ENCODE measurements around the gene CHMP4B. TPM values are rescaled to one million over a fixed set of nuclear protein-coding genes. Genes with fewer than 3 reads are reported as not detected.

CHMP4B gene
- polyA plus RNA-seq, 2 of the 4 experiments (the other 2 are of a cell fraction), result 81.3 to 104 TPM

DNA sequence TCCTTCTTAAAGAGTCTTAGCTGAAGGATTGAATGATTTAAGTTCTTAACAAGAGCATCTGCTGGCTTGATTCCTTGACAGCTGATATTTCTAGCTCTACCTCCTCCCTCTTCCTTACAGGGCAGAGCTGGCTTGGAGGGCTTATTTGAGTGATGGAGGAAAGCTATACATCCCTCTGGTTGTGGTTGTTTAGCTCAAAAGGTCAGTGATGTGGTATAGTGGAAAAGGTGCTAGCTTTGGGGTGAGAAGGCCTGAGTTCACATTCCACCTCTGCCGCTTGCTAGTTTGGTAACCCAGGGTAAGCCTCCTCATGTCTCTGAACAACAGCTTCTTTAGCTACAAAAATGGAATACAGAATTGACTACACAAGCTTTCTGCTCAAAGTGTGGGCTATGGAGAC, 8.3 kb downstream of the CHMP4B start:
- H3K9me3 ChIP-seq, result no peaks in the 10 kb centered on the region
- FAIRE-seq, result no peak
- H3K4me1 ChIP-seq, result peaks cover 6% of the 10 kb centered on the region; the same call in 2 of the 3 replicates
- 96% methylated on average over 1 of the region's 1 CpG for WGBS (ENCODE audit: missing lambda C conversion rate)
- H3K4me2 ChIP-seq, result no peak overlapping the region
- no peak for TF ChIP-seq CBX8 (IDR thresholded peaks at IDR 0.05)
- TF ChIP-seq, protein P1, sequence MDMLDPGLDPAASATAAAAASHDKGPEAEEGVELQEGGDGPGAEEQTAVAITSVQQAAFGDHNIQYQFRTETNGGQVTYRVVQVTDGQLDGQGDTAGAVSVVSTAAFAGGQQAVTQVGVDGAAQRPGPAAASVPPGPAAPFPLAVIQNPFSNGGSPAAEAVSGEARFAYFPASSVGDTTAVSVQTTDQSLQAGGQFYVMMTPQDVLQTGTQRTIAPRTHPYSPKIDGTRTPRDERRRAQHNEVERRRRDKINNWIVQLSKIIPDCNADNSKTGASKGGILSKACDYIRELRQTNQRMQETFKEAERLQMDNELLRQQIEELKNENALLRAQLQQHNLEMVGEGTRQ (IDR thresholded peaks at IDR 0.05), result no peak
- no peak for TF ChIP-seq KDM5A (IDR thresholded peaks at IDR 0.05)
- TF ChIP-seq RCOR1 (IDR thresholded peaks at IDR 0.05; ENCODE audit: low read depth, low read length), result no peak
- no peak for TF ChIP-seq POLR2AphosphoS2 (conservative IDR thresholded peaks at IDR 0.05; ENCODE audit: low read length)
- no peak for TF ChIP-seq RAD21 (conservative IDR thresholded peaks at IDR 0.05 in 1 of 2, IDR thresholded peaks at IDR 0.05 in 1 of 2)
- TF ChIP-seq TFCP2L1 (CRISPR knock-in tag; IDR thresholded peaks at IDR 0.05), result no peak
- TF ChIP-seq CHD2 (IDR thresholded peaks at IDR 0.05; ENCODE audit: low read length, partially characterized antibody), result no peak
- TF ChIP-seq HEYL (CRISPR knock-in tag; IDR thresholded peaks at IDR 0.05), result no peak
- no peak for TF ChIP-seq HOXB5 (CRISPR knock-in tag; IDR thresholded peaks at IDR 0.05)
- TF ChIP-seq CHD4 (IDR thresholded peaks at IDR 0.05; ENCODE audit: borderline replicate concordance), result no peak
- TF ChIP-seq ZSCAN20 (CRISPR knock-in tag; IDR thresholded peaks at IDR 0.05), result no peak
- TF ChIP-seq HMGXB4 (CRISPR knock-in tag; IDR thresholded peaks at IDR 0.05; ENCODE audit: borderline replicate concordance), result no peak
- TF ChIP-seq EP300 (IDR thresholded peaks at IDR 0.05), result no peak
- no peak for TF ChIP-seq HOXA7 (CRISPR knock-in tag; IDR thresholded peaks at IDR 0.05)
- TF ChIP-seq FOSB (CRISPR knock-in tag; IDR thresholded peaks at IDR 0.05), result no peak
- no peak for TF ChIP-seq NPAS2 (CRISPR knock-in tag; IDR thresholded peaks at IDR 0.05; ENCODE audit: borderline replicate concordance)
- TF ChIP-seq RFX5 (IDR thresholded peaks at IDR 0.05), result no peak
- no peak for TF ChIP-seq CBX2 (IDR thresholded peaks at IDR 0.05; ENCODE audit: borderline replicate concordance, low read depth)
- TF ChIP-seq NFE2L2 (conservative IDR thresholded peaks at IDR 0.05; ENCODE audit: low read length), result no peak
- ChIA-PET POLR2A (no interaction called here), CTCF (interaction anchor here (0.9 kb wide), 1 partner anchor 27 kb away, joined by 3 read pairs; no protein-coding TSS in a partner anchor)
- no peak overlapping the region for H3K27ac ChIP-seq
- ATAC-seq, result no peak
- H3K4me3 ChIP-seq, result no peak overlapping the region
- DNase-seq (ENCODE audit: low read depth in 1 of 2, low spot score in 1 of 2), result no peak

DNA sequence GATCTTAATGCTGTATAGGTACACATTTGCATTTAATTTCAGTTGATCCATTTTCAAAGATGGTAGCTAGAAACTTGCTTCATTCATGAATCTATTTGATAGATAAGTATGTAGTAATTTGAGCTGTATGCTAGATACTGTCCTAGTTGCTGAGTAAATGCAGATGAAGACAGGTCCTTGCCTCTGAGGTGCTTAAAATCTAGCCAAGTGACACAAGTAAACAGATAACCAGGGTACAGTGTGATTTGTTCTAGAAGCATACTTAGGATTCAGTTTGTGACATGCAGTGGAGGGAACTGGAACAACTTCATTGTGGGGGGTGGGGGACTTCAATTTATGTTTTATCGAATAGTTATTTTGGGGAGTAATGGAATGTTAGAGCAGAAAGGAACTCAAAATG, 9.2 kb downstream of the CHMP4B start:
- Histone ChIP-seq H3K9me3 (no peaks in the 10 kb centered on the region), H3K4me3 (no peak overlapping the region), H3K27ac (no peak overlapping the region), H3K4me2 (no peak overlapping the region), H3K4me1 (peaks cover 14% of the 10 kb centered on the region)
- CTCF ChIA-PET, result interaction anchor here (0.6 to 1.1 kb wide), 3 partner anchors 23 to 167 kb away, joined by 3 to 4 read pairs (median 3); partner anchors contain the start of gene PXMP4
- ATAC-seq (no peak), FAIRE-seq (no peak), DNase-seq (ENCODE audit: low read depth in 1 of 2, low spot score in 1 of 2) (no peak)
- POLR2A ChIA-PET, result interaction anchor here (1.4 kb wide), 1 partner anchor 8 kb away, joined by 4 read pairs; no protein-coding TSS in a partner anchor
- TF ChIP-seq EHF (CRISPR knock-in tag; IDR thresholded peaks at IDR 0.05) (no peak), HMGXB4 (CRISPR knock-in tag; IDR thresholded peaks at IDR 0.05; ENCODE audit: borderline replicate concordance) (no peak), HES2 (IDR thresholded peaks at IDR 0.05) (no peak), TFCP2L1 (CRISPR knock-in tag; IDR thresholded peaks at IDR 0.05) (no peak), TP53 (CRISPR knock-in tag; IDR thresholded peaks at IDR 0.05) (no peak), CBX8 (IDR thresholded peaks at IDR 0.05) (no peak), KDM1A (IDR thresholded peaks at IDR 0.05; ENCODE audit: low read depth) (no peak)
- TF ChIP-seq, protein P2, sequence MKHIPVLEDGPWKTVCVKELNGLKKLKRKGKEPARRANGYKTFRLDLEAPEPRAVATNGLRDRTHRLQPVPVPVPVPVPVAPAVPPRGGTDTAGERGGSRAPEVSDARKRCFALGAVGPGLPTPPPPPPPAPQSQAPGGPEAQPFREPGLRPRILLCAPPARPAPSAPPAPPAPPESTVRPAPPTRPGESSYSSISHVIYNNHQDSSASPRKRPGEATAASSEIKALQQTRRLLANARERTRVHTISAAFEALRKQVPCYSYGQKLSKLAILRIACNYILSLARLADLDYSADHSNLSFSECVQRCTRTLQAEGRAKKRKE (CRISPR knock-in tag; IDR thresholded peaks at IDR 0.05; ENCODE audit: low read depth), result no peak
- WGBS (ENCODE audit: missing lambda C conversion rate), result 89% methylated on average over 1 of the region's 1 CpG
